ENCODE results near the gene RAE1.

DNA sequence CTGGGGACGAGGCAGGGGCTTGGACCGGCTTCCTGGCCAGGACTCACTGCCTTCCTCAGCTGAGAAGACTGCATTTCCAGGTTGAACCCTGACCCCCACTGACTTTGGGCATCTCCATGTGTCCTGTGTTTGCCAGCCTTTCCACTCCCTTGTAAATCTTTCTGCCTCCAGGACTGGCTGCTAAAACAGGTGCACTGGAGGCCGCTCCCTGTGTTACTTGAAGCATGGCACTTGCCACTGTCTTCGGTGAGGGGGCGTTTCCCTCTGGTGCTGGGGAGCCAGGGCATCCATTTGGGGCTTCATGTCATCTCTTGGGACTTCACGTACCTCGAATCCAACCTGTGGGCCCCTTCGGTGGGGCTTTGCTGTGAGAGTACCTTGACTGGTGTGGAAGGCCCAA is 33.4 kb downstream of the RAE1 start:
- TF ChIP-seq, protein P1, sequence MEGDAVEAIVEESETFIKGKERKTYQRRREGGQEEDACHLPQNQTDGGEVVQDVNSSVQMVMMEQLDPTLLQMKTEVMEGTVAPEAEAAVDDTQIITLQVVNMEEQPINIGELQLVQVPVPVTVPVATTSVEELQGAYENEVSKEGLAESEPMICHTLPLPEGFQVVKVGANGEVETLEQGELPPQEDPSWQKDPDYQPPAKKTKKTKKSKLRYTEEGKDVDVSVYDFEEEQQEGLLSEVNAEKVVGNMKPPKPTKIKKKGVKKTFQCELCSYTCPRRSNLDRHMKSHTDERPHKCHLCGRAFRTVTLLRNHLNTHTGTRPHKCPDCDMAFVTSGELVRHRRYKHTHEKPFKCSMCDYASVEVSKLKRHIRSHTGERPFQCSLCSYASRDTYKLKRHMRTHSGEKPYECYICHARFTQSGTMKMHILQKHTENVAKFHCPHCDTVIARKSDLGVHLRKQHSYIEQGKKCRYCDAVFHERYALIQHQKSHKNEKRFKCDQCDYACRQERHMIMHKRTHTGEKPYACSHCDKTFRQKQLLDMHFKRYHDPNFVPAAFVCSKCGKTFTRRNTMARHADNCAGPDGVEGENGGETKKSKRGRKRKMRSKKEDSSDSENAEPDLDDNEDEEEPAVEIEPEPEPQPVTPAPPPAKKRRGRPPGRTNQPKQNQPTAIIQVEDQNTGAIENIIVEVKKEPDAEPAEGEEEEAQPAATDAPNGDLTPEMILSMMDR (conservative IDR thresholded peaks at IDR 0.05 in 1 of 2, IDR thresholded peaks at IDR 0.05 in 1 of 2; ENCODE audit: low read depth in 1 of 2, low read length in 2 of 2): no peak
- TF ChIP-seq EZH2 (IDR thresholded peaks at IDR 0.05; ENCODE audit: low read length, missing control alignments): no peak

Data from fibroblast of lung (primary cell).